Liver (tissue), 9 donors: Measurements from ENCODE around the gene XG. TPM values are rescaled to one million over a fixed set of nuclear protein-coding genes. Genes with fewer than 3 reads are reported as not detected.
"Not testable (repeated sequence)": the region's sequence is repeated elsewhere in the genome, so short reads cannot be mapped to it uniquely, and the experiment has no call there.

Experiments used
- DNase-seq: peaks from one replicate; pipeline ENCODE4 v3.0.0-alpha.2; 2017; ENCODE audit warnings: low spot score
- H3K27ac ChIP-seq, 2 donors: one replicate each; pipeline ENCODE4 v1.7.0; 2013; ENCODE audit warnings: inconsistent platforms in 2 of 2, low read length in 2 of 2, control low read depth in 1 of 2, low read depth in 1 of 2, mild to moderate bottlenecking in 1 of 2
- H3K27me3 ChIP-seq, 4 donors: one replicate each; pipeline versions ENCODE4 v1.6.1 to v1.7.0; 2013; ENCODE audit warnings: low read length in 3 of 4, inconsistent platforms in 1 of 4, mild to moderate bottlenecking in 1 of 4, moderate library complexity in 1 of 4; ENCODE audit not compliant: control insufficient read depth in 4 of 4, insufficient read depth in 4 of 4
- H3K36me3 ChIP-seq, 4 donors: one replicate each; pipeline versions ENCODE4 v1.6.1 to v1.7.0; 2013; ENCODE audit warnings: low read length in 3 of 4, mild to moderate bottlenecking in 3 of 4, low read depth in 1 of 4, moderate library complexity in 1 of 4; ENCODE audit not compliant: control insufficient read depth in 4 of 4, insufficient read depth in 3 of 4
- H3K4me1 ChIP-seq, 4 donors: one replicate each; pipeline versions ENCODE4 v1.6.1 to v1.7.0; 2013; ENCODE audit warnings: low read length in 3 of 4, mild to moderate bottlenecking in 3 of 4, moderate library complexity in 1 of 4; ENCODE audit not compliant: control insufficient read depth in 4 of 4, insufficient read depth in 4 of 4
- H3K4me3 ChIP-seq, 3 donors: one replicate each; pipeline versions ENCODE4 v1.6.1 to v1.7.0; 2013; ENCODE audit warnings: low read length in 3 of 3, control low read depth in 1 of 3, low read depth in 1 of 3, mild to moderate bottlenecking in 1 of 3
- H3K9ac ChIP-seq, 2 donors: one replicate each; pipeline ENCODE4 v1.7.0; 2013; ENCODE audit warnings: low read length in 2 of 2, mild to moderate bottlenecking in 2 of 2, moderate library complexity in 2 of 2, control low read depth in 1 of 2, low read depth in 1 of 2
- H3K9me3 ChIP-seq, 4 donors: one replicate each; pipeline versions ENCODE4 v1.6.1 to v1.7.0; 2013; ENCODE audit warnings: low read length in 3 of 4; ENCODE audit not compliant: control insufficient read depth in 4 of 4
- EGR1 ChIP-seq, 2 donors: IDR thresholded peaks; 2 replicates each; pipeline ENCODE4 v1.6.1; 2016 to 2018; ENCODE audit warnings: antibody characterized with exemption in 2 of 2, low read depth in 2 of 2
- GABPA ChIP-seq, 2 donors: IDR thresholded peaks in 1 of 2; conservative IDR thresholded peaks in 1 of 2; 2 replicates each; pipeline ENCODE4 v1.6.1; 2016; ENCODE audit warnings: antibody characterized with exemption in 2 of 2, mild to moderate bottlenecking in 1 of 2, moderate library complexity in 1 of 2
- JUND ChIP-seq, 2 donors: IDR thresholded peaks; 2 replicates each; pipeline ENCODE4 v1.6.1; 2016; ENCODE audit warnings: antibody characterized with exemption in 2 of 2
- RAD21 ChIP-seq, 2 donors: IDR thresholded peaks; 2 replicates each; pipeline ENCODE4 v1.6.1; 2016; ENCODE audit warnings: antibody characterized with exemption in 2 of 2, mild to moderate bottlenecking in 2 of 2
- REST ChIP-seq: IDR thresholded peaks from 2 replicates; pipeline ENCODE4 v1.6.1; 2016; ENCODE audit warnings: antibody characterized with exemption, mild to moderate bottlenecking
- YY1 ChIP-seq: IDR thresholded peaks from 2 replicates; pipeline ENCODE4 v1.6.1; 2016; ENCODE audit warnings: antibody characterized with exemption, mild to moderate bottlenecking
- WGBS: extraction: QIAGEN DNeasy Blood & Tissue Kit; methylation state at CpG from one replicate; pipeline ENCODE4 v1.1.7; 2013; 5-methylcytosine and 5-hydroxymethylcytosine counted together
- polyA plus RNA-seq, 2 donors: library from polyadenylated mRNA; stranded (reverse) in 1 of 2; unstranded in 1 of 2; fragments of 200-250 nt in 1 of 2; fragments of >200 nt in 1 of 2; fragmentation: Nextera tagmentation in 1 of 2; extraction: Ambion mirVana in 1 of 2; gene quantifications; one replicate each; pipeline versions ENCODE4 v1.2.1 to v1.2.3, GENCODE V29; 2013 to 2015
- total RNA-seq, 2 donors: library from RNA; depleted of rRNA; stranded (reverse); fragments of >200 nt; gene quantifications; one replicate each; pipeline ENCODE4 v1.2.3, GENCODE V29; 2014
- TF ChIP-seq, protein P1 (sequence below): IDR thresholded peaks from 2 replicates; pipeline ENCODE4 v1.6.1; 2016; ENCODE audit warnings: antibody characterized with exemption
- donor health status: healthy.
- donor health status: healthy.
- donor health status: healthy.
- donor health status: healthy.
- donor health status: healthy.

XG gene
- total and polyA plus RNA-seq, 4 donors, result 0.02 to 0.93 (median 0.74) TPM; not detected in 1

DNA sequence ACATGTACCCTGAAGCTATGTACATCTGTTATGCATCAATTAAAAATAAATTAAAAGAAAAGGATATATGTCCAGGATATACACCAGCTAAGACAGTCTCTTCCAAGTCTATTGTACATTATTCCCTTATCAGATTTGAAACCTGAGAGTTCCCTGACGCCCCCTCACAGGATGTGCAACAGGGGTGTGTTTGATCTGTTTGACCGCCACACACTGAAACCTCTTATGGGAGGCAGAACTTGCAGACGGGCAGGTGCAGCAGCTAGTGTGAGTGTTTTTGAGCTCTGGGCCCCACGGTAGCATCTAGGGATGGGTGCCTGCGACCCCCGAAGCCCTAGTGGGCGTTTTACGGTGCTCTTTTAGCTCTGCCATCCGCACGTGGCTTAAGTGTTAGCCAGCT lies 4.7 kb downstream of the XG start:
- Histone ChIP-seq H3K9ac (no peak overlapping the region), H3K27me3 (no peaks in the 10 kb centered on the region), H3K4me1 (no peaks in the 10 kb centered on the region), H3K36me3 (no peaks in the 10 kb centered on the region), H3K27ac (no peak overlapping the region), H3K4me3 (no peak overlapping the region), H3K9me3 (no peaks in the 10 kb centered on the region)
- 83% methylated on average over 10 of the region's 10 CpGs for WGBS
- DNase-seq, result no peak
- no peak for TF ChIP-seq REST

GRCh38 chrX:2761246-2761645 lies 9.4 kb downstream of the XG start:
- TF ChIP-seq JUND (IDR thresholded peaks at IDR 0.05) (no peak), RAD21 (IDR thresholded peaks at IDR 0.05) (no peak), YY1 (no peak), GABPA (IDR thresholded peaks at IDR 0.05 in 1 of 2, conservative IDR thresholded peaks at IDR 0.05 in 1 of 2) (no peak), EGR1 (IDR thresholded peaks at IDR 0.05; ENCODE audit: low read depth in 2 of 2) (no peak)
- TF ChIP-seq, protein P1, sequence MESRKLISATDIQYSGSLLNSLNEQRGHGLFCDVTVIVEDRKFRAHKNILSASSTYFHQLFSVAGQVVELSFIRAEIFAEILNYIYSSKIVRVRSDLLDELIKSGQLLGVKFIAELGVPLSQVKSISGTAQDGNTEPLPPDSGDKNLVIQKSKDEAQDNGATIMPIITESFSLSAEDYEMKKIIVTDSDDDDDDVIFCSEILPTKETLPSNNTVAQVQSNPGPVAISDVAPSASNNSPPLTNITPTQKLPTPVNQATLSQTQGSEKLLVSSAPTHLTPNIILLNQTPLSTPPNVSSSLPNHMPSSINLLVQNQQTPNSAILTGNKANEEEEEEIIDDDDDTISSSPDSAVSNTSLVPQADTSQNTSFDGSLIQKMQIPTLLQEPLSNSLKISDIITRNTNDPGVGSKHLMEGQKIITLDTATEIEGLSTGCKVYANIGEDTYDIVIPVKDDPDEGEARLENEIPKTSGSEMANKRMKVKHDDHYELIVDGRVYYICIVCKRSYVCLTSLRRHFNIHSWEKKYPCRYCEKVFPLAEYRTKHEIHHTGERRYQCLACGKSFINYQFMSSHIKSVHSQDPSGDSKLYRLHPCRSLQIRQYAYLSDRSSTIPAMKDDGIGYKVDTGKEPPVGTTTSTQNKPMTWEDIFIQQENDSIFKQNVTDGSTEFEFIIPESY, result no peak
- Histone ChIP-seq H3K4me1 (no peaks in the 10 kb centered on the region), H3K27ac (no peak overlapping the region), H3K27me3 (no peaks in the 10 kb centered on the region), H3K9ac (no peak overlapping the region), H3K9me3 (no peaks in the 10 kb centered on the region), H3K4me3 (no peak overlapping the region), H3K36me3 (no peaks in the 10 kb centered on the region)
- no peak for DNase-seq
- whole genome bisulfite sequencing, result 77% methylated on average over 2 of the region's 2 CpGs

DNA sequence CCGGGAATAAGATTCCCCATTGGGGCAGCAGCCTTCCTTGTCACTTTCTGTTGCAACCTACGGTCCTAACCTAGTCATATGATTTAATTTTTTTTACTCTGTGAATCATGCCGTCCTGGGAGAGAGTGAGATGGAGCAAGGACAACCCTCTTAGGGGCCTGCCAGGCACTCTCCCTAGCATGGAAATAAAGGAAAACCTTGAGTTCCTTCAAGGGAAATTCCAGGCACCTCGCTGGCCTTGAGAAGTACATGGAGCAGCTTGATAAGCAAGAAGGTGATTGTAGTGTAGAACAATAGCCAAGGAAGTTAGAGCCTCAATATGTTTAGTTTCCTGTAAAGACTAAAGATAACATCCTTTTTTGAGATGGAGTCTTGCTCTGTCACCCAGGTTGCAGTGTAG lies 10.8 kb downstream of the XG start:
- DNase-seq, H3K4me1 ChIP-seq, H3K36me3 ChIP-seq, H3K27me3 ChIP-seq, H3K27ac ChIP-seq, H3K4me3 ChIP-seq, H3K9me3 ChIP-seq, H3K9ac ChIP-seq: not testable (repeated sequence)
- 84% methylated on average over 4 of the region's 4 CpGs for WGBS

DNA sequence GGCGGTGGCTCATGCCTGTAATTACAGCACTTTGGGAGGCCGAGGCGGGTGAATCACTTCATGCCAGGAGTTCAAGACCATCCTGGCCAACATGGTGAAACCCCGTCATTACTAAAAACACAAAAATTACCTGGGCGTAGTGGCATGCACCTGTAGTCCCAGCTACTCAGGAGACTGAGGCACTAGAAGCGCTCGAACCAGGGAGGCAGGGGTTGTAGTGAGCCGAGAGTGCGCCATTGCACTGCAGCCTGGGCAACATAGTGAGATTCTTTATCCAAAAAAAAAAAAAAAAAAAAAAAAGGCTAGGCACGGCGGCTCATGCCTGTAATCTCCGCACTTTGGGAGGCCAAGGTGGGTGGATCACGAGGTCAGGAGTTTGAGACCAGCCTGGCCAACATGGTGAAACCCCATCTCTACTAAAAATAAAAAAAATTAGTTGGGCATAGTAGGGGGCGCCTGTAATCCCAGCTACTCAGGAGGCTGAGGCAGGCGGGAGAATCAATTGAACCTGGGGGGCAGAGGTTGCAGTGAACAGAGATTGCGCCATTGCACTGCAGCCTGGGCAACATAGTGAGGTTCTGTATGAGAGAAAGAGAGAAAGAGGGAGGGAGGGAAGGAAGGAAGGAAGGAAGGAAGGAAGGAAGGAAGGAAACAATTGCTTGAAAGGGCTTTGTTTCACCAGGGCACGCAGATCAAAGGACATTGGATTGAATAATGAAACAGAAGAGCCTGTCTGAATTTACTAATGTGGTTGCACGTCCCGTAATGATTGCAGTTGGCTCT lies 13.1 kb downstream of the XG start:
- not testable (repeated sequence) for H3K27ac ChIP-seq, H3K4me3 ChIP-seq, H3K9ac ChIP-seq, H3K9me3 ChIP-seq, H3K27me3 ChIP-seq, H3K4me1 ChIP-seq, DNase-seq, H3K36me3 ChIP-seq
- WGBS, result 87% methylated on average over 19 of the region's 19 CpGs
